Stimulated activated CD8-positive, alpha-beta memory T cell treated with anti-CD3 and anti-CD28 coated beads, Interleukin-7, amount 100 ng/mL, for 4 hours (primary cell): Measurements from ENCODE around the gene TBC1D14.
A peak's percentile ranks its signal among the peaks of the same experiment; 100 is the strongest.
"Not testable (repeated sequence)": the region's sequence is repeated elsewhere in the genome, so short reads cannot be mapped to it uniquely, and the experiment has no call there.

ENCODE experiments used
- DNase-seq, 2 donors: peaks; one replicate each; pipeline ENCODE4 v3.0.0-alpha.2; 2020; ENCODE audit warnings: low read depth in 2 of 2

The TBC1D14 gene

DNA sequence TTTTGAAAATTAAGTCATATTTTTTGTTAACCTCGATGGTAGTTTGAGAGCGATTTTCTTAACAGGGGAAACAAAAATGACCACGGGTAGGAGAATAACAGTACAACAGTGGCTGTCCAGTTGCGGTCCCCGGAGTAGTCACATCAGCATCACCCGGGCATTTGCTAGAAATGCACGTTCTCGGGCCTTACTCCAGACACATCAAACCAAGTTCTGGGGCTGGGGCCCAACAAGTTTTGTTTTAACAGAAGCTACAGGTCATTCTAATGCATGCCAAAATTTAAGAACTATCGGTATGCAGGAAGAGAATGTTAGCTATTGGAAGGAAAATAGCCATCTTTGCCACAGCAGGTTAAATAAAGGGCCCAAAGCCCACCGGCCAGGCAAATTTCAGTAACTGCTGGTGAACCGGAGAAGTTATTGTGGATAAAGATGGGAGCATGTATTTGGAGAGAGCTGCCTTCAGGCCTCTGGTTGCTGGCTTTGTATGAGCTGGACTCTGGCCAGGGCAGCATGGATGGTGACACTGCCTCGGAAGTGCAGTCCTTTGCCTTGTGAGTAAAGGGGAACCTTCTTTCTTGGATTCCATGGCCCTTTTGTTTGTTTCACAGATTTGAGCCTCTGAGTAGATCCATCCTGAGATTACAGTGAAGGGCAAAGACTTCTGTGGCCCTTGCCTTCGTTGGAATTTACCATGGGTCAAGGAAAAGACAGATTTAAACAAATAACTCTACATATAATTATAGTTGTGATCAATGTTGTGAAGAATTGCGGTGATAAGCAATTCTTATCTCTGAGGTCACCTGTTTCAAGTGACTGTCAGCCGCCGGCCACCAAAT, 62.1 kb downstream of the TBC1D14 start:
- no peak for DNase-seq

GRCh38 chr4:6972375-6972650, 62.7 kb downstream of the TBC1D14 start:
- DNase-seq, result no peak

- DNase-seq, result no peak
These were observed 63.3 kb downstream of the TBC1D14 start for GRCh38 chr4:6972911-6973310.

DNA sequence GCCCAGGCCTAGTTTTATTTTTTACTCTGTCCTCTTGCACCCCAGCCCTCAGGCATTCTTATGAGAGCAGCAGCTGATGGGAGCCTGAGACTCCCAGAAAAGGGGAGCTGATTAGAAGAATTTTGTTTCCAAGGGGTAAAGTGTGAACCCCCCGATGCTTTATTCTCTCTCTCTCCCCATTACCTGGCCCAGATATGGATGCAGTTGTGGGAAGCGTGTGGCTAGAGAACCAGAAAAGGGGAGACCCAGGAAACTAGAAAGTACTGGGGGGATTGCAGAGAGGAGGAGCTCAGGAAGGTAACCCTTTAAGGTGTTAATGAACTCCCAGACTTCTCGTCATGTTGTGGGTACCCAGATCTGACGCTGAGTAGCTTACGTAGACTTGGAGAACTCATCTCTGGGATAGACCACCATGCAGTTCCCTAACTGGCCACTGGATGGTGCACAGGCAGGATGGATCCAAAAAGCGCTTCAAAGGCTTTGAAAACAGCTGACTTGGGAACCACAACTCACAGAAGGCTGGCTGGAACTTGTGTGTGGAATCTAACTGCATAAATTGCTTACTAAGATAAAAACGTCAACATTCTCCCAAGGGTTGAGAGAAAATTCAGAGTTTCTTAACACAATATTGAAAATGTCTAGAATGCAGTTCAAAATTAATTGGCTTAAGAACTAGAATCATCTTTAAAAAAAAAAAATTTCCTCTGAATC, 64.7 kb downstream of the TBC1D14 start:
- DNase-seq, result peak; percentile 57 to 73

DNA sequence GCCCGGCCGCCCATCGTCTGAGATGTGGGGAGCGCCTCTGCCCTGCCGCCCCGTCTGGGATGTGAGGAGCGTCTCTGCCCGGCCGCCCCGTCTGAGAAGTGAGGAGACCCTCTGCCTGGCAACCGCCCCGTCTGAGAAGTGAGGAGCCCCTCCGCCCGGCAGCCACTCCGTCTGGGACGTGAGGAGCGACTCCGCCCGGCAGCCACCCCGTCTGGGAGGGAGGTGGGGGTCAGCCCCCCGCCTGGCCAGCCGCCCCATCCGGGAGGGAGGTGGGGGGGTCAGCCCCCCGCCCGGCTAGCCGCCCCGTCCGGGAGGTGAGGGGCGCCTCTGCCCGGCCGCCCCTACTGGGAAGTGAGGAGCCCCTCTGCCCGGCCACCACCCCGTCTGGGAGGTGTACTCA, 68.2 kb downstream of the TBC1D14 start:
- DNase-seq, result not testable (repeated sequence)

DNA sequence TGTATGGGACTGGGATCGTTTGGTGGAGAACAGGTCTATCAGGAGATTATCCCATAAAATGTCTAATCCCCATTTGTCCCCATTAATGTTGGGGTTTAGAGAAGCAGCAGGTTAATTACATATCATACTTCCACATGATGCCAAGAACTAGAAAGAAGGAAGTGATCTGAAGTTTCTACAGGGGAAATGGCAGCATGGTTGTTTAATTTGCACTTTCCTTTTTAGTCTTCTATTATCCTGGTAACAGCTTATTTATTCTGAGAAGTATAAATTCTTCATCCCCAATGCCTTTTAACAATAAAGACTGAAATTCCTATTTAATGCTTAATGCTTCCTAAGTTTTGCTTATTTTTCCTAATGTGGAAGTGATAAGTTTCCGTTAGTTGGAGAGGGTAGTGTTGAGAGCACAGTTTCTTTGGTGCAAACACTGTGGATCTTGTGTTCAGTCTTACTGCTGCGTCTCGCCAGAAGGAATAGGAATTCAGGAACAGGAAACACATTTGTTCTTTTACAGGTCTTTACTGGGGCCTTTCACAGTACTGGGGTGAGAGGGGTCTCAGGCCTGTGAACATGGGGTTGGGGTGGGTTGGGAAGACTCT, 74.0 kb downstream of the TBC1D14 start:
- no peak for DNase-seq

DNA sequence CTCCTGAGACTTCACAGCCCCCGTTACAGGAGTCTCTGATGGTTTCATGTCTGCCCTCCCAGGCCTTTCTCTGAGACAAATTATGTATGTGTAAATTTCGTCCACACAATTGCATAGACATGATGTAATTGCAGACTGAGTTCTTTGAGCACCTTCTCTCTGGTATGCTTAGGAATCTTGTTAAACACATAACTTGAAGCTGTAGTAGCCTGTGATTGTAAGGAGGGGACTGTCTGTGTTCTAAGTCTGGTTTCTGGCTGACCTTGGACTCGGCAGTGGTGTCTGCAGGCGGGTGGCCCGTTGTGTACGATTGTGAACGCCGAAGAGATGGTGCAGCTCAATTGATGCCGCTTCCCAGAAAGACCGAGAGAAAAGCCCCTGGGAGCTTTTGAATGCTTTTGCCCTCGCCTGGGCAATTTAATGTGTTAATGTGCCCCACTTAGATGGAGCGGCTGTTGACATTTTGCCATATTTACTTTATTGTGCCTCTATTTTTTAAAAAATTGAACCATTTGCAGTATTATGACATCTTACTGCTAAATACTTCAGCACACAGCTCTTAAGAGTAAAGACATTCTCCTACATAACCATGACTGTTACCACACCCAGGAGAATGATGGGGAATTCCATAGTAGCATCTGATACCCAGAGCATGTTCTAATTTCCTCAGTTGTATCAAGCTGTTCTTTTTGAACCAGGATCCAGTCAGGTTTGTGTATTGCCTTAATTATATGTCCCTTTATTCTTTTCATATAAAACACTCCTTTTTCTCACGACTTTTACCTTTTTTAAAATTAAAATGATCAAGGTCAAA, 75.2 kb downstream of the TBC1D14 start:
- no peak for DNase-seq

GRCh38 chr4:6986072-6986780, 76.6 kb downstream of the TBC1D14 start:
- DNase-seq, result no peak

GRCh38 chr4:6986781-6987587, 77.4 kb downstream of the TBC1D14 start:
- peak; percentile 83 to 91 for DNase-seq

GRCh38 chr4:6987588-6987961, 77.9 kb downstream of the TBC1D14 start:
- DNase-seq, result no peak

- no peak for DNase-seq
These were observed 78.5 kb downstream of the TBC1D14 start for GRCh38 chr4:6988016-6988715.

DNA sequence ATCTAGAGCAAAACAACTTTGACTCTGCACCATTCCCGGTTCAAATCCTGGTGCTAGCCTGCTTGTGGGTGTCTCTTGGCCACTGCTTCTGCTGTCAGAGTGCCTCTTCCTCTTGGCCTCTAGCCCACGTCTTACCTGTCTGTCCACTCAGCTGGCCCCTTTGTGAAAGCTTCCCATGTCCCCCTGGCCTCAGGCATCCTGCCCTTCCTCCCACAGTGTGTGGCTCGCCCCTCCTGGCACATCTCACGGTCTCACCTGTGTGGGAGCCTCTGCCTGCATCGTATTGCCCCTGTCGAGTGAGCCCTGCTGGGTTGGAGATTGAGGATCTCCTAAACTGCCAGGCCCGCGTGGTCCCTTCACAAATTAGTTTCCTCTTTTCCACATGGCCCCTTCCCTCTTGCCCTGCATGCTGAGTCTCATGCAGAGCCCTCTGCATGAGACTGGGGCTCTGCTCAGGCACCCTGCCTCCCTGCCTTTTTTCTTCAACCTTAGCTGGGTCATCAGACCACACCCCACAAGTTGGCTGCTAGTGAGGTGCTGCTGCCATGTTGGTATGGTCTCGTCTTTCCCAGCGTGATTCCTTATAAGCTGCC, 79.8 kb downstream of the TBC1D14 start:
- DNase-seq, result no peak

GRCh38 chr4:6990661-6991060, 81.0 kb downstream of the TBC1D14 start:
- DNase-seq, result no peak

DNA sequence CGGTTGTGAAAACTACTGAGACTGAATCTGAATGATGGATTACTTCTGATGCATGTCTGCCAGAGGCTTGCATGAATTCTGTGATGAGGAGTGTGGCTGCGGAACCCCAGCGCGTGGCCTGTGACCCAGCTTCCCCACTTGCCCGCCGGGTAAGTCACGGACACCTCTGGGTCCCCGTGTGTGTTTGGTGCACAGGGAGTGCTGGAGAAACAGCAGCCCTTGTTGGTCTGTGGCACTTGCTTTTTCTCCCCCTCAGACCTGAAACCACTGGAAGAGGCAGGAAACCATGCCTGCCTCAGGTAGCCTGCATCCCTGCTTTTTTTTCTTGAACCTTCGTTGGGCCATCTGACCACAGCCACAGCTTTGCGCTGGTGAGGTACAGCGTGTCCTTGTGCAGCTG, 81.6 kb downstream of the TBC1D14 start:
- no peak for DNase-seq

DNA sequence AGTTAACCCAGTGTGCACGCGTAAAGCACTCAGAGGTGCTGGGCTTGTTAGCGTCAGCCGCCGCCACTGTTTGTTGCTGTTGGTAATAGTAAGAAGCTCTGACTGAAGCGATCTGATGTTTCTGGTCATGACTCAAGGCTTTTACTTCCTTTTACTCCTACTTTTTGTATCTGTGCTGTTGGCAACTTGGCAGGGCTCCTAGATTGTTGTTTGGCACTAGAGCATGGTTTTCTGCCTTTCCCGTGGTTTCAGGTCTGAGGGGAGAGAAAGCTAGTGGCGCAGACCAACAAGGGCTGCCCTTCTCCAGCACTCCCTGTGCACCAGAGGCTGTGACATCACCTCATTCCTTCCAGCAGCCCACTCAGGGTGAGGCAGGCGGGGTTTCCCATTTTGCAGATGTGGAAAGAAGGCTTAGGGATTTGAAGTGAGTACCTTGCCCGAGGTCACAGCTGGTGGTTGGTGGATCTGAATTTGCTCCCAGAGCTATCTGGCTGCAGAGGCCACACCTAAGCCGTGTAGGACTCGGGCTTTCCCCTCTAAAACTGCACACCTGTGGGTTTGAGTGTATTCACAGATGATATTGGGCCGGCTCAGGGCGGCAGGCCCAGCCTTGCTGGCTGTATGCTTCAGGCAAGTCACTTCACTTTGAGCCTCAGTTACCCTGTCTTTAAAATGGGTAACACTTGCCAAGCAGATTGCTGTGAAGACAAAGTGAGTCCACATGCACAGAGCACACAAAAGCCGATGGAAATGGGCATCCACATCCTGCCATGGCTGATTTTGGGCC, 82.3 kb downstream of the TBC1D14 start:
- no peak for DNase-seq

DNA sequence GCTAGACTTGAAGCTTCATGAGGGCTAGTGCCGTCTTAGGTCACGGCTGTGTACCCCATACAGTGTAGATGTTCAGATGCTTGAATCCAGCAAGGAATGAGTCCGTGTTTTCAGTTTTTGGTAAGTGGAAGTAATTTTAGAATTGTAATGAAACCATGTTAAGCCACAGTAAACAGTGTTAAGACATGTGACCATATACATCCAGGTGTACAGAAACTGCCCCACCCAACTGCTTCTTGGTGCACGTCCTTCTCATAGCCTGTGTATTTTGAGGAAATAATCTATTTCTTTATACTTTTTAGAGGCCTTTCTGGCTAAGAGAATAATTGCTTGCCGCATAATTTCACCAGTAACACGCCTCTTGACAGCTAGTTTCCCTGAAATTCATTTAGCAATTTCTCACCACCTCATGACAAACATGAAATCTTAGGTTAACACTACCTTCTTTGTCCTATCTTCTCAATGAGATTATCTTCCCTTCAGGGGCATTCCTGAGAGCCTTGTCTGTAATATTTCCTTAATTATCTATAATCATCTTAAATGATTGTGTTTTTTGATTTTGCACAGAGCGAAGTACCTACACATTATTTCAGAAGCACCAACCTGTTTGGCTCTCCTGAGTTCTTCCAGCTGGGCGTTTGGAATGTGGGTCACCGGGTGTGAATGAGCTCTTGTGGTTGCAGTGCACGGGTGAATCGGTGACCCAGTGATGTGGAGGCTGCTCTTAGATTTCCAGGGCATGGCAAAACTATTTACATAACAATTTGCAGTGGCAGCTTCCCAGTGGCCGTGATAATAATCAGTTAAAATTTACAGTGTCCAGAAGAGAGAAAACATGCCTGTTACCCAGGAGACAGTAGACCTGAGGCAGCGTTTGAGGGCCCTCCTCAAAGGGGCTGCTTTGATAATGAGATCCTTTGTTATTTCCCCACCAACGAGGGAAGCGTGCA, 83.4 kb downstream of the TBC1D14 start:
- DNase-seq, result no peak

- no peak for DNase-seq
These were observed 86.9 kb downstream of the TBC1D14 start for GRCh38 chr4:6996481-6996880.
